ENCODE measurements around the gene HIVEP1.

DNA sequence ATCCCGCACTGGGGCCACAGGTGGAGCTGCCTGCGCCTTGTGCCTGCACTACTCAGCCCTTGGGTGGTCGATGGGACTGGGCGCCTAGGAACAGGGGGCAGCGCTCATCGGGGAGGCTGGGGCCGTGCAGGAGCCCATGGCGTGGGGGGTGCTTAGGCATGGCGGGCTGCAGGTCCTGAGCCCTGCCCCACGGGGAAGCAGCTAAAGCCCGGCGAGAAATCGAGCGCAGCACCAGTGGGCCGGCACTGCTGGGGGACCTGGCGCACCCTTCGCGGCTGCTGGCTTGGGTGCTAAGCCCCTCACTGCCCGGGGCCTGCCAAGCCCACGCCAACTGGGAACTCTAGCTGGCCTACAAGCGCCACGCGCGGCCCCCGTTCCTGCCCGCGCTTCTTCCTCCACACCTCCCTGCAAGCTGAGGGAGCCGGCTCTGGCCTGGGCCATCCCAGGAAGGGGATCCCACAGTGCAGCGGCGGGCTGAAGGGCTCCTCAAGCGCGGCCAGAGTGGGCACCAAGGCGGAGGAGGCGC lies 5.8 kb downstream of the HIVEP1 start:
- TF ChIP-seq CTCF (IDR thresholded peaks at IDR 0.05; ENCODE audit: control extremely low read depth in 1 of 3, insufficient read depth in 1 of 3, low read depth in 1 of 3, low read length in 3 of 3) (no peak), RXRA (IDR thresholded peaks at IDR 0.05; ENCODE audit: insufficient read depth, low read depth, low read length) (no peak), YY1 (IDR thresholded peaks at IDR 0.05; ENCODE audit: low read depth, low read length) (no peak), CEBPB (IDR thresholded peaks at IDR 0.05; ENCODE audit: low read depth, low read length) (no peak), POLR2AphosphoS5 (IDR thresholded peaks at IDR 0.05; ENCODE audit: low read depth, low read length) (no peak), BCL11A (IDR thresholded peaks at IDR 0.05; ENCODE audit: low read depth in 2 of 2, low read length in 2 of 2) (no peak), SP2 (IDR thresholded peaks at IDR 0.05; ENCODE audit: low read length) (no peak), SP4 (IDR thresholded peaks at IDR 0.05; ENCODE audit: low read length) (no peak), ZNF274 (IDR thresholded peaks at IDR 0.05; ENCODE audit: borderline replicate concordance, extremely low read depth, low read length) (no peak), POLR2A (IDR thresholded peaks at IDR 0.05; ENCODE audit: control extremely low read depth in 1 of 2, low read depth in 2 of 2, low read length in 2 of 2) (no peak), EZH2 (IDR thresholded peaks at IDR 0.05; ENCODE audit: low read depth, low read length, severe bottlenecking) (no peak), RNF2 (IDR thresholded peaks at IDR 0.05; ENCODE audit: borderline replicate concordance, low read depth, low read length, missing control alignments, poor library complexity, severe bottlenecking) (no peak), SP1 (IDR thresholded peaks at IDR 0.05; ENCODE audit: low read depth, low read length) (no peak)
